ENCODE results near the gene CDON. TPM values are rescaled to one million over a fixed set of nuclear protein-coding genes. Genes with fewer than 3 reads are reported as not detected.

The CDON gene
- polyA plus RNA-seq, 1 of the 3 experiments (the other 2 are of a cell fraction) = 3.7 TPM

GRCh38 chr11:125945797-125946520, 116.7 kb downstream of the CDON start, which contains the start of gene VSIG10L2:
VSIG10L2 (plus strand) TSS chr11:125946044; CDS start chr11:125946056, 12 bp downstream.
- ChIA-PET POLR2A (no interaction called here), CTCF (interaction anchor here (1.0 to 6.0 kb wide), 3 partner anchors 18 to 248 kb away, joined by 3 to 55 read pairs (median 15); no protein-coding TSS in a partner anchor)
- Histone ChIP-seq H2AFZ (ENCODE audit: low read depth) (no peak within 1 kb of the TSS), H3K9me2 (no peaks in the 10 kb centered on the region), H4K20me1 (ENCODE audit: insufficient read depth) (no peaks in the 10 kb centered on the region), H3K9ac (no peak within 1 kb of the TSS), H3K27ac (ENCODE audit: low read depth in 2 of 2, low read length in 1 of 2) (no peak within 1 kb of the TSS), H3K9me3 (no peaks in the 10 kb centered on the region), H3K79me2 (ENCODE audit: insufficient read depth) (no peaks in the 10 kb centered on the region), H3K4me1 (ENCODE audit: control insufficient read depth in 1 of 2, insufficient read depth in 2 of 2, low read depth in 1 of 2, low read length in 1 of 2) (peaks cover 0 to 30% of the 10 kb centered on the region in 2 experiments; a peak in 1 of 4 replicates), H3K4me2 (no peak within 1 kb of the TSS), H3K4me3 (ENCODE audit: low read depth in 2 of 2, low read length in 1 of 2) (no peak within 1 kb of the TSS), H3K36me3 (replicated peaks in 1 of 2; ENCODE audit: control insufficient read depth in 1 of 2, insufficient read depth in 2 of 2, low read length in 1 of 2) (no peaks in the 10 kb centered on the region), H3K27me3 (ENCODE audit: insufficient read depth) (no peaks in the 10 kb centered on the region), H3F3A (replicated peaks; ENCODE audit: insufficient read depth) (no peaks in the 10 kb centered on the region)
- no peak for DNase-seq
- WGBS (ENCODE audit: low lambda C conversion rate) = 70% methylated on average over 8 of the region's 8 CpGs
- TF ChIP-seq IRF3 (IDR thresholded peaks at IDR 0.05; ENCODE audit: low read depth, low read length) (no peak), FOSL2 (IDR thresholded peaks at IDR 0.05; ENCODE audit: borderline replicate concordance, low read depth) (peak; percentile 15; the same call in 1 of the 2 replicates)

GRCh38 chr11:125945011-125945796, 117.5 kb downstream of the CDON start:
- POLR2A ChIA-PET = no interaction called here
- H3F3A ChIP-seq (replicated peaks; ENCODE audit: insufficient read depth) = no peaks in the 10 kb centered on the region
- no peaks in the 10 kb centered on the region for H3K9me3 ChIP-seq
- H3K27me3 ChIP-seq (ENCODE audit: insufficient read depth) = no peaks in the 10 kb centered on the region
- no peak overlapping the region for H2AFZ ChIP-seq (ENCODE audit: low read depth)
- DNase-seq = no peak
- H3K79me2 ChIP-seq (ENCODE audit: insufficient read depth) = no peaks in the 10 kb centered on the region
- no peak overlapping the region for H3K27ac ChIP-seq (ENCODE audit: low read depth in 2 of 2, low read length in 1 of 2)
- 85% methylated on average over 14 of the region's 15 CpGs for WGBS (ENCODE audit: low lambda C conversion rate)
- no peak overlapping the region for H3K9ac ChIP-seq
- H4K20me1 ChIP-seq (ENCODE audit: insufficient read depth) = no peaks in the 10 kb centered on the region
- H3K36me3 ChIP-seq (replicated peaks in 1 of 2; ENCODE audit: control insufficient read depth in 1 of 2, insufficient read depth in 2 of 2, low read length in 1 of 2) = no peaks in the 10 kb centered on the region
- H3K4me2 ChIP-seq = no peak overlapping the region
- peaks cover 0 to 23% of the 10 kb centered on the region in 2 experiments; a peak in 1 of 4 replicates for H3K4me1 ChIP-seq (ENCODE audit: control insufficient read depth in 1 of 2, insufficient read depth in 2 of 2, low read depth in 1 of 2, low read length in 1 of 2)
- H3K9me2 ChIP-seq = no peaks in the 10 kb centered on the region
- no peak overlapping the region for H3K4me3 ChIP-seq (ENCODE audit: low read depth in 2 of 2, low read length in 1 of 2)
- CTCF ChIA-PET = interaction anchor here (1.1 to 6.0 kb wide), 3 partner anchors 10 to 249 kb away, joined by 3 to 55 read pairs (median 15); no protein-coding TSS in a partner anchor
- no peak for TF ChIP-seq RXRA (IDR thresholded peaks at IDR 0.05; ENCODE audit: borderline replicate concordance, low read depth)
- TF ChIP-seq NRF1 (IDR thresholded peaks at IDR 0.05; ENCODE audit: low read depth, low read length) = no peak
- no peak for TF ChIP-seq NFIC (IDR thresholded peaks at IDR 0.05; ENCODE audit: borderline replicate concordance)
- TF ChIP-seq MAX (IDR thresholded peaks at IDR 0.05; ENCODE audit: low read depth) = no peak
- no peak for TF ChIP-seq EZH2phosphoT487 (IDR thresholded peaks at IDR 0.05; ENCODE audit: borderline replicate concordance, low read depth)
- TF ChIP-seq FOSL2 (IDR thresholded peaks at IDR 0.05; ENCODE audit: borderline replicate concordance, low read depth) = no peak
- no peak for TF ChIP-seq ZBTB33 (IDR thresholded peaks at IDR 0.05; ENCODE audit: borderline replicate concordance, low read depth)
- TF ChIP-seq CHD2 (IDR thresholded peaks at IDR 0.05; ENCODE audit: low read length, partially characterized antibody) = no peak
- no peak for TF ChIP-seq EP300 (IDR thresholded peaks at IDR 0.05; ENCODE audit: borderline replicate concordance in 1 of 2, low read depth in 1 of 2, low read length in 1 of 2)
- no peak for TF ChIP-seq FOXJ3 (CRISPR knock-in tag; IDR thresholded peaks at IDR 0.05)
- no peak for TF ChIP-seq PBX3 (IDR thresholded peaks at IDR 0.05)
- no peak for TF ChIP-seq RCOR1 (IDR thresholded peaks at IDR 0.05; ENCODE audit: low read length)
- no peak for TF ChIP-seq GABPA (IDR thresholded peaks at IDR 0.05; ENCODE audit: low read depth)
- no peak for TF ChIP-seq USF2 (IDR thresholded peaks at IDR 0.05; ENCODE audit: borderline replicate concordance, low read depth, low read length)
- TF ChIP-seq IRF3 (IDR thresholded peaks at IDR 0.05; ENCODE audit: low read depth, low read length) = no peak
- no peak for TF ChIP-seq SIN3A (IDR thresholded peaks at IDR 0.05; ENCODE audit: borderline replicate concordance, low read depth, low read length)
